PC-9 (cell line): Measurements from ENCODE around the gene ST8SIA3.

ENCODE experiments used
- EZH2 ChIP-seq: fragments of 200-600 bp; sonication (generic); IDR thresholded peaks from 2 replicates; pipeline ENCODE4 v1.8.0; 2017; ENCODE audit warnings: antibody characterized with exemption, low read depth
- TF ChIP-seq, protein P1 (sequence below): fragments of 200-600 bp; sonication (generic); conservative IDR thresholded peaks from 2 replicates; pipeline ENCODE4 v1.6.1; 2017; ENCODE audit warnings: mixed run types, antibody characterized with exemption, mild to moderate bottlenecking, moderate library complexity

DNA sequence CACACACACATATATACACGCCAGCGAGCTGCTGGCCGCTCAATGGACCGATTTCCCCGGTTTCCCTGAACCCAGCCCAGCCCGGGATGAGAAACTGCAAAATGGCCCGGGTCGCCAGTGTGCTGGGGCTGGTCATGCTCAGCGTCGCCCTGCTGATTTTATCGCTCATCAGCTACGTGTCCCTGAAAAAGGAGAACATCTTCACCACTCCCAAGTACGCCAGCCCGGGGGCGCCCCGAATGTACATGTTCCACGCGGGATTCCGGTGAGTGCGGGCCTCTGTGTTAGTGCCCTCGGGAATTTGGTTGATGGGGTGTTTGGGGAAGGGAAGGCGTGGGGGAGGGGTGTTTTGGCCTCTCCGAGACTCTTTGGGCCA lies 392 bp downstream of the ST8SIA3 start:
- TF ChIP-seq, protein P1, sequence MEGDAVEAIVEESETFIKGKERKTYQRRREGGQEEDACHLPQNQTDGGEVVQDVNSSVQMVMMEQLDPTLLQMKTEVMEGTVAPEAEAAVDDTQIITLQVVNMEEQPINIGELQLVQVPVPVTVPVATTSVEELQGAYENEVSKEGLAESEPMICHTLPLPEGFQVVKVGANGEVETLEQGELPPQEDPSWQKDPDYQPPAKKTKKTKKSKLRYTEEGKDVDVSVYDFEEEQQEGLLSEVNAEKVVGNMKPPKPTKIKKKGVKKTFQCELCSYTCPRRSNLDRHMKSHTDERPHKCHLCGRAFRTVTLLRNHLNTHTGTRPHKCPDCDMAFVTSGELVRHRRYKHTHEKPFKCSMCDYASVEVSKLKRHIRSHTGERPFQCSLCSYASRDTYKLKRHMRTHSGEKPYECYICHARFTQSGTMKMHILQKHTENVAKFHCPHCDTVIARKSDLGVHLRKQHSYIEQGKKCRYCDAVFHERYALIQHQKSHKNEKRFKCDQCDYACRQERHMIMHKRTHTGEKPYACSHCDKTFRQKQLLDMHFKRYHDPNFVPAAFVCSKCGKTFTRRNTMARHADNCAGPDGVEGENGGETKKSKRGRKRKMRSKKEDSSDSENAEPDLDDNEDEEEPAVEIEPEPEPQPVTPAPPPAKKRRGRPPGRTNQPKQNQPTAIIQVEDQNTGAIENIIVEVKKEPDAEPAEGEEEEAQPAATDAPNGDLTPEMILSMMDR, result no peak
- no peak for TF ChIP-seq EZH2
